ENCODE measurements around the gene UPB1. TPM values are rescaled to one million over a fixed set of nuclear protein-coding genes. Genes with fewer than 3 reads are reported as not detected.

UPB1 gene
- total RNA-seq, 1 donor from 2014 or later, result 1.1 TPM

- no peak for DNase-seq
- Histone ChIP-seq H3K27ac (replicated peaks) (peak overlapping the region; percentile 89), H3K9me3 (replicated peaks) (no peaks in the 10 kb centered on the region), H3K36me3 (peaks cover 46% of the 10 kb centered on the region), H3K27me3 (ENCODE audit: low read depth) (no peaks in the 10 kb centered on the region), H3K4me1 (peaks cover 61% of the 10 kb centered on the region), H3K4me3 (no peak overlapping the region)
- intact Hi-C loops (cut with micrococcal nuclease), result no loop called here
- TF ChIP-seq CTCF (IDR thresholded peaks at IDR 0.05; ENCODE audit: borderline replicate concordance), result no peak
These were observed 71.9 kb downstream of the UPB1 start for GRCh38 chr22:24566899-24567511.

GRCh38 chr22:24567668-24568067 is 72.5 kb downstream of the UPB1 start:
- peaks cover 52% of the 10 kb centered on the region for H3K36me3 ChIP-seq
- DNase-seq, result no peak
- H3K9me3 ChIP-seq (replicated peaks), result no peaks in the 10 kb centered on the region
- H3K4me3 ChIP-seq, result no peak overlapping the region
- intact Hi-C loops (cut with micrococcal nuclease), result no loop called here
- no peak for TF ChIP-seq CTCF (IDR thresholded peaks at IDR 0.05; ENCODE audit: borderline replicate concordance)
- H3K27me3 ChIP-seq (ENCODE audit: low read depth), result no peaks in the 10 kb centered on the region
- peaks cover 54% of the 10 kb centered on the region for H3K4me1 ChIP-seq
- H3K27ac ChIP-seq (replicated peaks), result peak overlapping the region; percentile 89

GRCh38 chr22:24571266-24571665 is 76.1 kb downstream of the UPB1 start:
- no peaks in the 10 kb centered on the region for H3K9me3 ChIP-seq (replicated peaks)
- H3K27ac ChIP-seq (replicated peaks), result no peak overlapping the region
- TF ChIP-seq CTCF (IDR thresholded peaks at IDR 0.05; ENCODE audit: borderline replicate concordance), result no peak
- H3K4me1 ChIP-seq, result peaks cover 21% of the 10 kb centered on the region
- no peak for DNase-seq
- intact Hi-C loops (cut with micrococcal nuclease), result no loop called here
- no peaks in the 10 kb centered on the region for H3K27me3 ChIP-seq (ENCODE audit: low read depth)
- peaks cover 82% of the 10 kb centered on the region for H3K36me3 ChIP-seq
- no peak overlapping the region for H3K4me3 ChIP-seq

GRCh38 chr22:24576778-24577177 is 81.6 kb downstream of the UPB1 start:
- Histone ChIP-seq H3K4me1 (no peaks in the 10 kb centered on the region), H3K27ac (replicated peaks) (no peak overlapping the region), H3K27me3 (ENCODE audit: low read depth) (no peaks in the 10 kb centered on the region), H3K36me3 (peaks cover 52% of the 10 kb centered on the region), H3K9me3 (replicated peaks) (no peaks in the 10 kb centered on the region), H3K4me3 (no peak overlapping the region)
- intact Hi-C loops (cut with micrococcal nuclease), result no loop called here
- DNase-seq, result no peak
- TF ChIP-seq CTCF (IDR thresholded peaks at IDR 0.05; ENCODE audit: borderline replicate concordance), result no peak

Other genes starting within 250 kb of the UPB1 start
- 51.9 TPM for gene SPECC1L, start 224.5 kb upstream of the UPB1 start, total RNA-seq
- gene ADORA2A, start 67.7 kb upstream of the UPB1 start, total RNA-seq, result 3.6 TPM
- gene GUCD1, start 59.8 kb downstream of the UPB1 start, total RNA-seq, result 203 TPM
- gene SNRPD3, start 60.7 kb downstream of the UPB1 start, total RNA-seq, result 69.9 TPM
- gene LRRC75B, start 97.7 kb downstream of the UPB1 start, total RNA-seq, result 5.6 TPM
- 1.1 TPM for gene GGT1, start 107.9 kb downstream of the UPB1 start, total RNA-seq